OCI-LY1 (cell line): Measurements from ENCODE around the gene ITGAE.

Experiments
- EZH2 ChIP-seq: fragments of 200-600 bp; sonication (generic), shearing (Covaris generic); IDR thresholded peaks from 2 replicates; pipeline ENCODE4 v1.8.0; 2017; ENCODE audit warnings: borderline replicate concordance, mixed run types, mild to moderate bottlenecking, antibody characterized with exemption, low read length, moderate library complexity, mixed read lengths
- TF ChIP-seq, protein P1 (sequence below): fragments of 200-600 bp; sonication (generic), shearing (Covaris generic); IDR thresholded peaks from 2 replicates; pipeline ENCODE4 v1.5.1; 2017; ENCODE audit warnings: mild to moderate bottlenecking, antibody characterized with exemption, low read length, moderate library complexity, mixed read lengths

GRCh38 chr17:3780986-3781385 lies 20.0 kb downstream of the ITGAE start:
- TF ChIP-seq, protein P1, sequence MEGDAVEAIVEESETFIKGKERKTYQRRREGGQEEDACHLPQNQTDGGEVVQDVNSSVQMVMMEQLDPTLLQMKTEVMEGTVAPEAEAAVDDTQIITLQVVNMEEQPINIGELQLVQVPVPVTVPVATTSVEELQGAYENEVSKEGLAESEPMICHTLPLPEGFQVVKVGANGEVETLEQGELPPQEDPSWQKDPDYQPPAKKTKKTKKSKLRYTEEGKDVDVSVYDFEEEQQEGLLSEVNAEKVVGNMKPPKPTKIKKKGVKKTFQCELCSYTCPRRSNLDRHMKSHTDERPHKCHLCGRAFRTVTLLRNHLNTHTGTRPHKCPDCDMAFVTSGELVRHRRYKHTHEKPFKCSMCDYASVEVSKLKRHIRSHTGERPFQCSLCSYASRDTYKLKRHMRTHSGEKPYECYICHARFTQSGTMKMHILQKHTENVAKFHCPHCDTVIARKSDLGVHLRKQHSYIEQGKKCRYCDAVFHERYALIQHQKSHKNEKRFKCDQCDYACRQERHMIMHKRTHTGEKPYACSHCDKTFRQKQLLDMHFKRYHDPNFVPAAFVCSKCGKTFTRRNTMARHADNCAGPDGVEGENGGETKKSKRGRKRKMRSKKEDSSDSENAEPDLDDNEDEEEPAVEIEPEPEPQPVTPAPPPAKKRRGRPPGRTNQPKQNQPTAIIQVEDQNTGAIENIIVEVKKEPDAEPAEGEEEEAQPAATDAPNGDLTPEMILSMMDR, result no peak
- TF ChIP-seq EZH2, result no peak
